AG09309 (cell line): ENCODE measurements around the gene CCNQ.

Experiments
- DNase-seq: peaks from one replicate; pipeline ENCODE4 v3.0.0-alpha.2; 2010; ENCODE audit warnings: low read depth
- H3K4me3 ChIP-seq: 2 replicates; pipeline ENCODE4 v1.5.1; 2011; ENCODE audit warnings: mild to moderate bottlenecking, low read depth, low read length, moderate library complexity; ENCODE audit not compliant: control insufficient read depth
- TF ChIP-seq, protein P1 (sequence below): IDR thresholded peaks from 2 replicates; pipeline ENCODE4 v1.5.1; 2011; ENCODE audit warnings: mild to moderate bottlenecking, low read depth, low read length, inconsistent platforms; ENCODE audit not compliant: insufficient read depth, control insufficient read depth; ENCODE audit errors: missing control alignments

The CCNQ gene

DNA sequence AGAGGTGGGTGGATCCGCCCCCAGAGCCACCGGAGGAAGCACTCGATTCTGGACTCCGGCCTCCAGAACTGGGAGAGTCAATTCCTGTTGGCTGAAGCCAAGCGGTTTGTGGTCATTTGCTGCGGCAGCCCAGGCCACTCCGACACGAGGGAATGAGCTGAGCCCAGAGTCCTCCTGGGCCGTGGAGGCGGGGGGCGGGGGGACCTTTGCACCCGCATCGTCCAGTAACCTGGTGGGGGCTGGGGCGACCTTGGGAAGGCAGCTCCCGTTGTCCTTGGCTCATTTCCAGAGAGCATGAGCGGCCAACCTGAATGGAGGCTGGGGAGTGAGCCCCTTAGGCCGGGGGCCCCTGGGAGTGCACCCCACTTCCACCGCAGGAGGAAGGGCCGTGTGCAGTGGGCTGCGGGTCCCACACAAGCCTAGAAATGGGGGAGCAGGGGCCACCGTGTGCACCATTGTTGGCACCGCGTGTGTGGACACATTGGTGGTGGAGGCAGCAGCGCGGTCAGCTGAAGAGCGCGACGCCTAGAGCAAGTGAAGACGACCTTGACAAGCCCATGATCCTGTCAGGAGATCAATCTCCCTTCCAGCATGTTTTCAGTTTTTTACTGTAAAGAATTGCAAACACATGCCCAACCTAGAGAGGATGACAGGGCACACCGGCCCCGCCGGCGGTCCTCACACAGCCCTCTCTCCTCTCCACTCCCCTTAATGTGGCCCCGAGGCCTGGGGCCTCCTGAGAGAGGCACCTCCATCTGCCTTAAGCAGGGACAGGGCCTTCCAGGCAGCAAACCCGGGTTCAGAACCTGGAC is 28.1 kb upstream of the CCNQ start:
- no peak for DNase-seq
- H3K4me3 ChIP-seq = no peak overlapping the region
- TF ChIP-seq, protein P1, sequence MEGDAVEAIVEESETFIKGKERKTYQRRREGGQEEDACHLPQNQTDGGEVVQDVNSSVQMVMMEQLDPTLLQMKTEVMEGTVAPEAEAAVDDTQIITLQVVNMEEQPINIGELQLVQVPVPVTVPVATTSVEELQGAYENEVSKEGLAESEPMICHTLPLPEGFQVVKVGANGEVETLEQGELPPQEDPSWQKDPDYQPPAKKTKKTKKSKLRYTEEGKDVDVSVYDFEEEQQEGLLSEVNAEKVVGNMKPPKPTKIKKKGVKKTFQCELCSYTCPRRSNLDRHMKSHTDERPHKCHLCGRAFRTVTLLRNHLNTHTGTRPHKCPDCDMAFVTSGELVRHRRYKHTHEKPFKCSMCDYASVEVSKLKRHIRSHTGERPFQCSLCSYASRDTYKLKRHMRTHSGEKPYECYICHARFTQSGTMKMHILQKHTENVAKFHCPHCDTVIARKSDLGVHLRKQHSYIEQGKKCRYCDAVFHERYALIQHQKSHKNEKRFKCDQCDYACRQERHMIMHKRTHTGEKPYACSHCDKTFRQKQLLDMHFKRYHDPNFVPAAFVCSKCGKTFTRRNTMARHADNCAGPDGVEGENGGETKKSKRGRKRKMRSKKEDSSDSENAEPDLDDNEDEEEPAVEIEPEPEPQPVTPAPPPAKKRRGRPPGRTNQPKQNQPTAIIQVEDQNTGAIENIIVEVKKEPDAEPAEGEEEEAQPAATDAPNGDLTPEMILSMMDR = no peak

DNA sequence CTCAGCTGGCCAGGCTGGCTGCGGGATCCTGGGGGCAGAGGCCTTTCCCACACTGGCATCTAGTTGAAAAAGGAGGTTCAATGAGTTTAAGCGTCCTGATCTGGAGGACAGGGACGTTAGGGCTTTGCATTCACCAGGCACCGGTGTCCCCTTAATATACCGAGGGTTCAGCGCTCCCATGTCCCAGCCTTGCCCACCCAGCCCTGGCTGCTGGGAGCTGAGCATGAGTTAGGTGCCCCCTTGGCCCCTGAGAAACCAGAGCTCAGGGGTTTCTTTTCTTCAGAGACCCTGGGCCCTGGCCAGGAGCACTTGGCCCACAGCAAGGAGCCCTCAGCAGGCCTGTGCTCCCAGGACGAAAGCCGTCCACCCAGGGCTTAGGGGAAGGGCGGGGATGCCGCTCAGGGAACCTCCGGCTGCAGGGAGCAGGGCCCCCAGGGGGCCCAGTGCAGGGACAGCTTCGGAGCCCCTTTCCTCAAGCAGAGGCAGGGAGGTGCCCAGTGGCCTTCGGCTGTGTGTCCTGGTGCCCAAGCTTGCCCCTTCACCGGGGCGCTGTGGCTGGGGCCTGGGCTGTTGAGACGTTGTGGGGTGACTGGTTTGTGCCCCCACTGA is 27.2 kb upstream of the CCNQ start:
- TF ChIP-seq, protein P1 = no peak
- no peak for DNase-seq

DNA sequence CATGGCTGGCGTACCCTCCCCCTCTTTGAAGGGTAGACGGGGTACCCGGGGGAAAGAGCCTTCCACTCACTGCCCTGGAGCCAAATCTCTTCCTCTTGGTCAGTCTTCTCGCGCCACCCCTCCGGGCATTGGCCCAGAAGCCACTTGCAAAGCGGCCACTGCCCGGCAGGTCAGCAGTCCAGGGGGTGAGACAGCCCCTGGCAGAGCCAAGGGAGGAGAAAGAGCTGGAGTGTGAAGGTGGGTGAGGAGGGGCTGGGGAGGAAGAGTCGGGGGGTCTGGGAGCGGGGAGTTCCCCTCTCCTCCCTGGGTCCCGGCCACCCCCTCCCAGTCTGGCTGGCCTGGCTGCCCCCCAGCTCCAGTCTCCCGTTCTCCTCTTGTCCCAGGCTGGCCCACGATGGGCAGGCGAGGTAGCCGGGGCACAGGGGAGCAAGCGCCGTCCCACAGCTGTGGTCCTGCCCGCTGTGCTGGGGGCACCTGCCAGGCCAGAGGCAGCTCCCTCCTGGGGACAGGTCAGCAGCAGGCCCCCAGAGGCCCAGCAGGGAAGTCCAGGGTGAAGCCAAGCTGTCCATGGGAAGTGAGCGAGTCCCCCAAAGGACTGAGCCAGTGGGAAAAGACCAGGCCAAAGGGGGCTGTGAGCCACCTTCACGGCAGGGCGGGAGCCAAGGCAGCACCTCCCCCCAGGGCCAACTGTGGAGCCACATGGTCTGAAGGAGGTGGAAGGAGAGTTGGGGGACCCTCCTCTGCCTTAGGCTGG is 26.5 kb upstream of the CCNQ start:
- DNase-seq = no peak
- TF ChIP-seq, protein P1 = no peak
- H3K4me3 ChIP-seq = no peak overlapping the region

More for the DNA sequence above, 27.2 kb upstream of the CCNQ start:
- H3K4me3 ChIP-seq = no peak overlapping the region

DNA sequence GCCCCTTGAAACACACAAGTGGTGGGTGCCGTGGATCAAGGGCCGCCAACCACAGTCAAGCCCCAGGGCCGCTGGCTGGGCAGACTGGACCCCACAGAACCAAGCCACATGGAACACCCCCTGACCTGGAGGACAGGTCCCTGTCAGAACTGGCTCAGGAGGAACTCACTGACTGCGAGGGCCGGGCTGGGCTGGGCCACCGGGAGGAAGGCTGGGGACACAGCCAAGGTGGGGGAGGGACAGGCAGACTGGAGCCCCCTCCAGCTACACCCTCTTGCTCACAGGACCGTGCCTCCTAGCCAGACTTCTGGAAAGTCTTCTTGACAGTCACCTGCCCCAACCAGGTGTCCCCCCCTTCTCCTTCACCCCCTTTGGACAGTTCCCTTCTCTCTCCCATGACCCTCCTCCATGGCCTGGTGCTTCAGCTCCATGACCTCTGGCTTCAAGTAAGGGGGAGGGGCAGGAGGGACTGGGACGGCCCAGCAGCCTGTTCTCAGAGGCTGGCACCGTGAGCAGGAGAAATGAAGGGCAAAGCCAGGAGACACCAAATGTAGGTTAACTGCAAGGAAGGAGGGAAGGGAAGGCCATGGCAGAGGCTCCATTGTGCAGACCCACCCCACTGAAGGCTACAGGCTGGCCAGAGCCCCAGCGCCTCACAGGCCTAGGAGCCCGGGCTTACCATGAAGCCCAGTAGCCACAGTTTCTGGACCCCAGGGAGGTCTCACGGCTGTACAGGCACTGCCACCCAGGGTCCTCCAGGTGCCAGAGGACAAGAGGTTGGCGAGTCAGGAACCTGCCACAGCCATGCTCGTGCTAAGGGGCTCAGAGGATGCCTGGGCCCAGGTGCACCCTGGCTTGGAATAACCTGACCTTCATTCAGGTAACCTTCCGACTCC is 25.5 kb upstream of the CCNQ start:
- TF ChIP-seq, protein P1 = no peak
- H3K4me3 ChIP-seq = no peak overlapping the region
- no peak for DNase-seq

DNA sequence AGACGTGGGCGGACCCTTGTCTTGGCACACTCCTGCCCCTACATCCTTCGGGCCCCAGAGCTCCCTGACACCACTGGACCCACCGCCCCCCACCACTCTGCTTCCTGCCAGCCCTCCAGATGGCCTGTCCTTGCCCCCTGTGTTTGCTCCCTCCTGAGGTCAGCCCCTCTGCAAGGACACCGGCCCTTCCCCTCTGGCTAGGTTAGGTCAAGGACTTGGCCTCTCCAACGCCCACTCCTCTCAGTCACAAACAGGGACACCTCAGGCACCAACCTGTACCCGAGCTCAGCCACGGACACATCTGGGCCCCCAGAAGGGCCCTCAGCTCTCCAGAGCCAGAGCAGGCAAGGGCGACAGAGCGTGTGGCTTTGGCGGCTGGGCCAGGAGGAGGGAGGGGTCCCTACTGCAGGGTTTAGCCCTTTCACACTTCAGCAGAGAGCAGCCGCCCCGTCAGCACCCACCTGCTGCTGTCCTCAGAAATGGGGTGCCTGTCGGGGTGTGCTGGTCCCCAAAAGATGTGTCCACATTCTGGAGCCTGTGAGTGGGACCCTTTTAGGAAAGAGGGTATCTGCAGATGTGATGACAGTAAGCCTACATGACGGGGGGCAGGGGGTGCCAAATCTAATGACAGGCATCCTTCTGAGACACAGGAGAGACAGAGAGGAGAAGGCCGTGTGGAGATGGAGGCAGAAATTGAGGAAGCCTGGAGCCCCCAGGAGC is 24.5 kb upstream of the CCNQ start:
- TF ChIP-seq, protein P1 = no peak
- no peak for DNase-seq
- no peak overlapping the region for H3K4me3 ChIP-seq
